K562 (cell line): ENCODE data around the gene HMGN1. TPM values are rescaled to one million over a fixed set of nuclear protein-coding genes. Genes with fewer than 3 reads are reported as not detected.

Source experiments
- BDP1 ChIP-seq: IDR thresholded peaks from 3 replicates; pipeline ENCODE4 v1.6.1; 2011; ENCODE audit not compliant: insufficient read length, insufficient read depth
- BHLHE40 ChIP-seq: IDR thresholded peaks from 2 replicates; pipeline ENCODE4 v1.6.1; 2011; ENCODE audit warnings: low read length, improper control_type of control experiment
- BMI1 ChIP-seq: fragments of 150-350 bp; IDR thresholded peaks from 2 replicates; pipeline ENCODE4 v1.6.1; 2014; ENCODE audit warnings: low read length
- CEBPG ChIP-seq, 3 experiments: fragments of 200-800 bp in 1 of 3; sonication (Bioruptor generic) in 1 of 3; sonication (generic) in 1 of 3; formaldehyde crosslinking in 1 of 3; IDR thresholded peaks in 2 of 3; conservative IDR thresholded peaks in 1 of 3; 2 replicates each; pipeline versions ENCODE4 v1.6.1 to v1.8.0; 2016 to 2022; ENCODE audit warnings: missing compliant biosample characterization in 2 of 3, missing genetic modification characterization in 2 of 3, mild to moderate bottlenecking in 1 of 3, missing genetic modification reagents in 1 of 3
- DEAF1 ChIP-seq: fragments of 450-650 bp; formaldehyde crosslinking; IDR thresholded peaks from 2 replicates; pipeline ENCODE4 v1.4.0; 2020; ENCODE audit warnings: mild to moderate bottlenecking, moderate library complexity
- KLF6 ChIP-seq: fragments of 250-450 bp; sonication (Bioruptor Pico); IDR thresholded peaks from 2 replicates; pipeline ENCODE4 v1.4.0; 2020; ENCODE audit warnings: mild to moderate bottlenecking, moderate library complexity, borderline replicate concordance
- POLR3G ChIP-seq: IDR thresholded peaks from 2 replicates; pipeline ENCODE4 v1.6.1; 2011; ENCODE audit not compliant: insufficient read length, insufficient replicate concordance; ENCODE audit errors: extremely low read depth
- RBM17 ChIP-seq: fragments of 200-400 bp; formaldehyde crosslinking; IDR thresholded peaks from 2 replicates; pipeline ENCODE4 v1.6.1; 2017; ENCODE audit warnings: low read depth, mild to moderate bottlenecking, low read length, borderline replicate concordance
- RERE ChIP-seq: sonication (generic); formaldehyde crosslinking; IDR thresholded peaks from 2 replicates; pipeline ENCODE4 v1.8.0; 2023; ENCODE audit warnings: missing genetic modification reagents, mild to moderate bottlenecking, borderline replicate concordance
- TBL1XR1 ChIP-seq, 2 experiments: IDR thresholded peaks; 2 replicates each; pipeline ENCODE4 v1.6.1; 2012; ENCODE audit warnings: improper control_type of control experiment in 2 of 2, low read length in 2 of 2, mild to moderate bottlenecking in 1 of 2
- TOE1 ChIP-seq, 2 experiments: fragments of 450-650 bp in 1 of 2; sonication (generic) in 1 of 2; formaldehyde crosslinking in 1 of 2; IDR thresholded peaks; 2 replicates each; pipeline versions ENCODE4 v1.7.1 to v1.8.0; 2016 to 2022; ENCODE audit warnings: borderline replicate concordance in 2 of 2, mild to moderate bottlenecking in 2 of 2, antibody characterized with exemption in 1 of 2, inconsistent platforms in 1 of 2, low read depth in 1 of 2, missing genetic modification reagents in 1 of 2, moderate library complexity in 1 of 2
- U2AF1 ChIP-seq: fragments of 200-400 bp; formaldehyde crosslinking; optimal IDR thresholded peaks from 2 replicates; pipeline ENCODE3; 2017; ENCODE audit warnings: mild to moderate bottlenecking, low read depth, low read length, moderate library complexity
- ZNF146 ChIP-seq: IDR thresholded peaks from one replicate; pipeline ENCODE4 v1.6.1; 2018; ENCODE audit warnings: missing compliant biosample characterization; ENCODE audit not compliant: unreplicated experiment
- ZNF280B ChIP-seq: fragments of 250-450 bp; sonication (Bioruptor Pico); IDR thresholded peaks from 2 replicates; pipeline ENCODE4 v1.5.1; 2021; ENCODE audit warnings: mild to moderate bottlenecking
- ZNF408 ChIP-seq: fragments of 250-450 bp; sonication (Bioruptor Pico); IDR thresholded peaks from 2 replicates; pipeline ENCODE4 v1.4.0; 2020; ENCODE audit warnings: low read depth, mild to moderate bottlenecking, moderate library complexity
- ZNF77 ChIP-seq: fragments of 250-450 bp; sonication (Bioruptor Pico); IDR thresholded peaks from 2 replicates; pipeline ENCODE4 v1.5.0; 2020
- polyA plus RNA-seq, 8 experiments: library from polyadenylated mRNA; depleted of rRNA in 4 of 8; stranded (reverse) in 5 of 8; unstranded in 3 of 8; fragments of >200 nt; fragmentation: Nextera tagmentation in 2 of 8; fragmentation: Illumina TruSeq in 1 of 8; extraction: Ambion mirVana in 2 of 8; extraction: Trizol in 1 of 8; gene quantifications; 2 replicates each; pipeline versions ENCODE4 v1.2.1 to v1.2.3, GENCODE V29; 2011 to 2014; ENCODE audit warnings: inconsistent platforms in 1 of 8, missing spikeins in 1 of 8
- total RNA-seq, 7 experiments: library from RNA; depleted of rRNA in 6 of 7; stranded (reverse); fragments of >200 nt in 6 of 7; fragmentation: Illumina TruSeq in 2 of 7; extraction: Trizol in 2 of 7; gene quantifications; 2 replicates each; pipeline versions ENCODE4 v1.2.1 to v1.2.3, GENCODE V29; 2011 to 2021; ENCODE audit warnings: low replicate concordance in 1 of 7

Gene HMGN1
- total and polyA plus RNA-seq, 9 of the 15 experiments (the other 6 are each of a cell fraction or from before 2014, with no cell fraction given), result 124 to 626 (median 498) TPM

- TF ChIP-seq RERE (CRISPR knock-in tag) (no peak), ZNF146 (no peak), BMI1 (no peak), RBM17 (no peak), POLR3G (no peak), TBL1XR1 (IDR thresholded peaks at IDR 0.05; ENCODE audit: low read length in 2 of 2) (peak in 1 of 2 experiments; percentile 27; a peak in 1 of 4 replicates), CEBPG (CRISPR knock-in tag; IDR thresholded peaks at IDR 0.05) (no peak), CEBPG (tag; conservative IDR thresholded peaks at IDR 0.05 in 1 of 2, IDR thresholded peaks at IDR 0.05 in 1 of 2) (no peak), DEAF1 (CRISPR knock-in tag) (no peak), KLF6 (no peak), BDP1 (no peak), ZNF77 (CRISPR knock-in tag) (no peak), ZNF280B (CRISPR knock-in tag) (no peak), U2AF1 (no peak), TOE1 (IDR thresholded peaks at IDR 0.05; ENCODE audit: borderline replicate concordance) (0 out of 2 replicates have a peak, but pooled peaks have one; percentile 27), TOE1 (CRISPR knock-in tag; IDR thresholded peaks at IDR 0.05; ENCODE audit: borderline replicate concordance, low read depth) (no peak), ZNF408 (CRISPR knock-in tag) (no peak), BHLHE40 (no peak)
Observed at GRCh38 chr21:39379986-39380891, 31.4 kb upstream of the HMGN1 start (continued).
